Measurements from ENCODE around the gene WDR37.

The WDR37 gene

GRCh38 chr10:1172256-1172984 lies 116.2 kb downstream of the WDR37 start:
- Histone ChIP-seq H3K27ac (no peak overlapping the region), H2AFZ (ENCODE audit: low read depth) (no peak overlapping the region), H3K27me3 (ENCODE audit: insufficient read depth, low read depth) (no peaks in the 10 kb centered on the region), H3K9ac (no peak overlapping the region), H3K4me3 (IDR thresholded peaks at IDR 0.05; ENCODE audit: insufficient read depth, low read depth, low read length) (no peak overlapping the region), H4K20me1 (ENCODE audit: insufficient read depth) (no peaks in the 10 kb centered on the region), H3K36me3 (ENCODE audit: insufficient read depth) (no peaks in the 10 kb centered on the region), H3K79me2 (ENCODE audit: insufficient read depth, low read depth) (no peaks in the 10 kb centered on the region), H3K4me1 (ENCODE audit: low read depth, poor library complexity, severe bottlenecking) (no peaks in the 10 kb centered on the region), H3K4me2 (no peak overlapping the region)
- TF ChIP-seq CTCF (conservative IDR thresholded peaks at IDR 0.05; ENCODE audit: low read depth, low read length) = no peak

- Histone ChIP-seq H3K4me1 (ENCODE audit: low read depth, poor library complexity, severe bottlenecking) (no peaks in the 10 kb centered on the region), H3K36me3 (ENCODE audit: insufficient read depth) (no peaks in the 10 kb centered on the region), H3K27me3 (ENCODE audit: insufficient read depth, low read depth) (no peaks in the 10 kb centered on the region), H3K9ac (no peak overlapping the region), H3K27ac (no peak overlapping the region), H3K4me3 (IDR thresholded peaks at IDR 0.05; ENCODE audit: insufficient read depth, low read depth, low read length) (no peak overlapping the region), H3K79me2 (ENCODE audit: insufficient read depth, low read depth) (no peaks in the 10 kb centered on the region), H4K20me1 (ENCODE audit: insufficient read depth) (no peaks in the 10 kb centered on the region), H3K4me2 (no peak overlapping the region), H2AFZ (ENCODE audit: low read depth) (no peak overlapping the region)
- no peak for TF ChIP-seq CTCF (conservative IDR thresholded peaks at IDR 0.05; ENCODE audit: low read depth, low read length)
These were observed 116.9 kb downstream of the WDR37 start for GRCh38 chr10:1173091-1173490.

GRCh38 chr10:1174022-1174421 lies 117.8 kb downstream of the WDR37 start:
- Histone ChIP-seq H4K20me1 (ENCODE audit: insufficient read depth) (no peaks in the 10 kb centered on the region), H3K4me1 (ENCODE audit: low read depth, poor library complexity, severe bottlenecking) (no peaks in the 10 kb centered on the region), H3K4me2 (no peak overlapping the region), H3K9ac (no peak overlapping the region), H3K36me3 (ENCODE audit: insufficient read depth) (no peaks in the 10 kb centered on the region), H3K27ac (no peak overlapping the region), H3K27me3 (ENCODE audit: insufficient read depth, low read depth) (no peaks in the 10 kb centered on the region), H3K79me2 (ENCODE audit: insufficient read depth, low read depth) (no peaks in the 10 kb centered on the region), H3K4me3 (IDR thresholded peaks at IDR 0.05; ENCODE audit: insufficient read depth, low read depth, low read length) (no peak overlapping the region), H2AFZ (ENCODE audit: low read depth) (no peak overlapping the region)
- TF ChIP-seq CTCF (conservative IDR thresholded peaks at IDR 0.05; ENCODE audit: low read depth, low read length) = no peak

- no peak overlapping the region for H2AFZ ChIP-seq (ENCODE audit: low read depth)
- H3K4me1 ChIP-seq (ENCODE audit: low read depth, poor library complexity, severe bottlenecking) = no peaks in the 10 kb centered on the region
- TF ChIP-seq CTCF (conservative IDR thresholded peaks at IDR 0.05; ENCODE audit: low read depth, low read length) = no peak
- no peaks in the 10 kb centered on the region for H3K79me2 ChIP-seq (ENCODE audit: insufficient read depth, low read depth)
- no peaks in the 10 kb centered on the region for H4K20me1 ChIP-seq (ENCODE audit: insufficient read depth)
- no peak overlapping the region for H3K4me2 ChIP-seq
- no peak overlapping the region for H3K27ac ChIP-seq
- H3K4me3 ChIP-seq (IDR thresholded peaks at IDR 0.05; ENCODE audit: insufficient read depth, low read depth, low read length) = no peak overlapping the region
- no peak overlapping the region for H3K9ac ChIP-seq
- no peaks in the 10 kb centered on the region for H3K36me3 ChIP-seq (ENCODE audit: insufficient read depth)
- no peaks in the 10 kb centered on the region for H3K27me3 ChIP-seq (ENCODE audit: insufficient read depth, low read depth)
These were observed 119.9 kb downstream of the WDR37 start for GRCh38 chr10:1175956-1176565.
